HCT116 (cell line): ENCODE data around the gene SHH.

Source experiments
- EZH2 ChIP-seq: fragments of 200-600 bp; sonication (generic); IDR thresholded peaks from 2 replicates; pipeline ENCODE4 v1.6.1; 2017; ENCODE audit warnings: antibody characterized with exemption, mixed run types
- EZH2phosphoT487 ChIP-seq: fragments of 200-600 bp; IDR thresholded peaks from 2 replicates; pipeline ENCODE4 v1.6.1; 2018; ENCODE audit warnings: antibody characterized with exemption, borderline replicate concordance
- POLR2AphosphoS5 ChIP-seq: IDR thresholded peaks from 2 replicates; pipeline ENCODE4 v1.6.1; 2011; ENCODE audit warnings: mild to moderate bottlenecking, low read depth, low read length, moderate library complexity
- SIN3A ChIP-seq: IDR thresholded peaks from 2 replicates; pipeline ENCODE4 v1.6.1; 2012; ENCODE audit warnings: low read depth
- SP1 ChIP-seq: IDR thresholded peaks from 2 replicates; pipeline ENCODE4 v1.6.1; 2012; ENCODE audit warnings: low read depth
- SRF ChIP-seq: IDR thresholded peaks from 2 replicates; pipeline ENCODE4 v1.6.1; 2012; ENCODE audit warnings: low read depth
- ZNF274 ChIP-seq: fragments of 200-500 bp; sonication (Bioruptor generic); IDR thresholded peaks from 2 replicates; pipeline ENCODE4 v1.6.1; 2014; ENCODE audit warnings: mild to moderate bottlenecking, low read depth, low read length, inconsistent platforms
- TF ChIP-seq, protein P1 (sequence below), 3 experiments: fragments of 200-600 bp in 1 of 3; sonication (generic) in 1 of 3; IDR thresholded peaks in 2 of 3; conservative IDR thresholded peaks in 1 of 3; 2 replicates each; pipeline ENCODE4 v1.5.1; 2012 to 2017; ENCODE audit warnings: low read depth in 2 of 3, low read length in 2 of 3, antibody characterized with exemption in 1 of 3, borderline replicate concordance in 1 of 3, control low read depth in 1 of 3, mild to moderate bottlenecking in 1 of 3, mixed read lengths in 1 of 3, mixed run types in 1 of 3, moderate library complexity in 1 of 3; ENCODE audit not compliant: insufficient read depth in 1 of 3
- TF ChIP-seq, protein P2 (sequence below): IDR thresholded peaks from 2 replicates; pipeline ENCODE4 v1.6.1; 2012

DNA sequence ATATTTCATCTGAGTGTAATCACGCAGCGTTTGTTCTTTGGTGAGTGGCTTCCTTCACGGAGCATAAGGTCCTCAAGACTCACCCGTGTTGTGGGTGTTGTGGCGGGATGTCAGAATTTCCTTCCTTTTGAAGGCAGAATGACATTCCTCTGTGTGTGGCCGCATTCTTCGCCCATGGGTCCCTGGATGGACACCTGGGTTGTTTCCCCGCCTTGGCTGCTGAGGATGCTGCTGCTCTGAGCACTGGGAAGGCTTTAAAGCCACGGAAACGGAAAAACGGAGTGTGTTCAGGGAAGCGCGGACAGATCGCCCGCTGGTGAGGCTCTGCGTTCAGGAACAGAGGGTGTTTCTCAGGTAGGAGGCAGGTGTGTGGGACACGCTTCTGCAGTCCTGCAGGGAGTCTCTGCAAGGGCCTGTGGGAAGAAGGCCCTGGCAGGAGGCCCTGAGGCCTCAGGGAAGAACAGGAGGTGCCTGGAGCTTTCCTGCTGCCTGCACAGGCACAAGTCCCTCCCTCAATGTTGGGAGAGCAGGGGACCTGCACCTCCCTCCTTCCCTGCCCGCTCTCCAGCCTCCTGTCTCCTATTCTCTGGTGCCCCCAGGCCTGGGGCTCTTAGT, 35.7 kb upstream of the SHH start:
- TF ChIP-seq EZH2 (no peak), SRF (no peak), SP1 (no peak), EZH2phosphoT487 (no peak), POLR2AphosphoS5 (no peak), SIN3A (no peak), ZNF274 (no peak)
- TF ChIP-seq, protein P1, sequence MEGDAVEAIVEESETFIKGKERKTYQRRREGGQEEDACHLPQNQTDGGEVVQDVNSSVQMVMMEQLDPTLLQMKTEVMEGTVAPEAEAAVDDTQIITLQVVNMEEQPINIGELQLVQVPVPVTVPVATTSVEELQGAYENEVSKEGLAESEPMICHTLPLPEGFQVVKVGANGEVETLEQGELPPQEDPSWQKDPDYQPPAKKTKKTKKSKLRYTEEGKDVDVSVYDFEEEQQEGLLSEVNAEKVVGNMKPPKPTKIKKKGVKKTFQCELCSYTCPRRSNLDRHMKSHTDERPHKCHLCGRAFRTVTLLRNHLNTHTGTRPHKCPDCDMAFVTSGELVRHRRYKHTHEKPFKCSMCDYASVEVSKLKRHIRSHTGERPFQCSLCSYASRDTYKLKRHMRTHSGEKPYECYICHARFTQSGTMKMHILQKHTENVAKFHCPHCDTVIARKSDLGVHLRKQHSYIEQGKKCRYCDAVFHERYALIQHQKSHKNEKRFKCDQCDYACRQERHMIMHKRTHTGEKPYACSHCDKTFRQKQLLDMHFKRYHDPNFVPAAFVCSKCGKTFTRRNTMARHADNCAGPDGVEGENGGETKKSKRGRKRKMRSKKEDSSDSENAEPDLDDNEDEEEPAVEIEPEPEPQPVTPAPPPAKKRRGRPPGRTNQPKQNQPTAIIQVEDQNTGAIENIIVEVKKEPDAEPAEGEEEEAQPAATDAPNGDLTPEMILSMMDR (IDR thresholded peaks at IDR 0.05 in 2 of 3, conservative IDR thresholded peaks at IDR 0.05 in 1 of 3; ENCODE audit: borderline replicate concordance in 1 of 3, insufficient read depth in 1 of 3, low read depth in 2 of 3, low read length in 2 of 3) = no peak
- TF ChIP-seq, protein P2, sequence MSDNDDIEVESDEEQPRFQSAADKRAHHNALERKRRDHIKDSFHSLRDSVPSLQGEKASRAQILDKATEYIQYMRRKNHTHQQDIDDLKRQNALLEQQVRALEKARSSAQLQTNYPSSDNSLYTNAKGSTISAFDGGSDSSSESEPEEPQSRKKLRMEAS = no peak
